Smooth muscle cell (in vitro differentiated cells): ENCODE measurements around the gene CFHR4. TPM values are rescaled to one million over a fixed set of nuclear protein-coding genes. Genes with fewer than 3 reads are reported as not detected.
"Not testable (repeated sequence)": the region's sequence is repeated elsewhere in the genome, so short reads cannot be mapped to it uniquely, and the experiment has no call there.

Source experiments
- DNase-seq: peaks from one replicate; lab custom pipeline; 2025; ENCODE audit not compliant: unreplicated experiment; lab: John Stamatoyannopoulos, UW
- H2AFZ ChIP-seq: fragments of 200-600 bp; sonication (generic); 2 replicates; pipeline ENCODE4 v1.6.0; 2016; ENCODE audit warnings: antibody characterized with exemption, low read depth, mild to moderate bottlenecking
- H3F3A ChIP-seq: fragments of 200-600 bp; sonication (generic); 2 replicates; pipeline ENCODE4 v1.6.0; 2017; ENCODE audit warnings: antibody characterized with exemption, low read depth
- H3K27ac ChIP-seq: fragments of 200-600 bp; sonication (generic); 2 replicates; pipeline ENCODE4 v1.5.1; 2016; ENCODE audit warnings: low read depth, mild to moderate bottlenecking
- H3K27me3 ChIP-seq: fragments of 200-600 bp; sonication (generic); 2 replicates; pipeline ENCODE4 v1.6.1; 2016; ENCODE audit warnings: low read depth, mild to moderate bottlenecking
- H3K36me3 ChIP-seq: fragments of 200-600 bp; sonication (generic); 2 replicates; pipeline ENCODE4 v1.5.1; 2016; ENCODE audit warnings: low read depth
- H3K4me1 ChIP-seq: fragments of 200-600 bp; sonication (generic); 2 replicates; pipeline ENCODE4 v1.5.1; 2016; ENCODE audit warnings: low read depth
- H3K4me2 ChIP-seq: fragments of 200-600 bp; sonication (generic); 2 replicates; pipeline ENCODE4 v1.6.0; 2016; ENCODE audit warnings: mild to moderate bottlenecking
- H3K4me3 ChIP-seq: fragments of 200-600 bp; sonication (generic); 2 replicates; pipeline ENCODE4 v1.5.1; 2016; ENCODE audit warnings: mild to moderate bottlenecking
- H3K79me2 ChIP-seq: fragments of 200-600 bp; sonication (generic); 2 replicates; pipeline ENCODE4 v1.6.0; 2016; ENCODE audit warnings: low read depth, mild to moderate bottlenecking
- H3K9ac ChIP-seq: fragments of 200-600 bp; sonication (generic); 2 replicates; pipeline ENCODE4 v1.6.0; 2016; ENCODE audit warnings: low read depth
- H3K9me3 ChIP-seq: fragments of 200-600 bp; sonication (generic); replicated peaks from 2 replicates; pipeline ENCODE4 v1.5.1; 2016; ENCODE audit warnings: low read depth
- H4K20me1 ChIP-seq: fragments of 200-600 bp; sonication (generic); 2 replicates; pipeline ENCODE4 v1.6.0; 2016; ENCODE audit warnings: low read depth
- CTCF ChIP-seq: fragments of 200-600 bp; sonication (generic); IDR thresholded peaks from 2 replicates; pipeline ENCODE4 v1.5.1; 2017; ENCODE audit warnings: borderline replicate concordance, mild to moderate bottlenecking, antibody characterized with exemption; ENCODE audit not compliant: insufficient read depth, poor library complexity, severe bottlenecking
- WGBS: methylation state at CpG from one replicate; pipeline ENCODE4 v1.1.7; 2016; ENCODE audit warnings: low lambda C conversion rate; 5-methylcytosine and 5-hydroxymethylcytosine counted together
- polyA plus RNA-seq: library from polyadenylated mRNA; unstranded; fragments of >200 nt; fragmentation: Nextera tagmentation; extraction: Ambion mirVana; gene quantifications from 2 replicates; pipeline ENCODE4 v1.2.1, GENCODE V29; 2016
- total RNA-seq: library from RNA; depleted of rRNA; stranded (reverse); fragments of >200 nt; gene quantifications from 2 replicates; pipeline ENCODE4 v1.2.3, GENCODE V29; 2014

CFHR4 gene
- total RNA-seq (not detected in 2 replicates), polyA plus RNA-seq (0.28 TPM in 1 of 2 replicates, not detected in the other)

GRCh38 chr1:196887515-196888239 is at the start of gene CFHR4:
CFHR4 (plus strand) TSS chr1:196888052; CDS start chr1:196888151, 99 bp downstream.
- Histone ChIP-seq H3F3A (no peaks in the 10 kb centered on the region), H3K4me1 (no peaks in the 10 kb centered on the region), H3K4me2 (no peak within 1 kb of the TSS), H3K27me3 (no peaks in the 10 kb centered on the region), H4K20me1 (no peaks in the 10 kb centered on the region), H3K9ac (no peak within 1 kb of the TSS), H3K4me3 (no peak within 1 kb of the TSS), H3K79me2 (no peaks in the 10 kb centered on the region), H3K27ac (no peak within 1 kb of the TSS), H3K36me3 (no peaks in the 10 kb centered on the region), H2AFZ (no peak within 1 kb of the TSS), H3K9me3 (no peaks in the 10 kb centered on the region)
- no peak for TF ChIP-seq CTCF
- DNase-seq = no peak

GRCh38 chr1:196849613-196850492 is 38.0 kb upstream of the CFHR4 start:
- H4K20me1 ChIP-seq, H3K79me2 ChIP-seq, H3K9ac ChIP-seq, H2AFZ ChIP-seq, H3K4me2 ChIP-seq, H3K4me1 ChIP-seq, H3F3A ChIP-seq, H3K27ac ChIP-seq, H3K4me3 ChIP-seq, DNase-seq, H3K9me3 ChIP-seq, H3K36me3 ChIP-seq, H3K27me3 ChIP-seq: not testable (repeated sequence)
- WGBS = 89% methylated on average over 3 of the region's 4 CpGs

GRCh38 chr1:196856053-196856452 is 31.8 kb upstream of the CFHR4 start:
- H3K27ac ChIP-seq = no peak overlapping the region
- H3K4me3 ChIP-seq = no peak overlapping the region
- H3K4me1 ChIP-seq = no peaks in the 10 kb centered on the region
- H3K4me2 ChIP-seq = no peak overlapping the region
- H3K9me3 ChIP-seq = no peaks in the 10 kb centered on the region
- DNase-seq = no peak
- WGBS = 86% methylated on average over 6 of the region's 6 CpGs
- no peaks in the 10 kb centered on the region for H3K79me2 ChIP-seq
- H3K36me3 ChIP-seq = no peaks in the 10 kb centered on the region
- no peaks in the 10 kb centered on the region for H4K20me1 ChIP-seq
- H2AFZ ChIP-seq = no peak overlapping the region
- no peak overlapping the region for H3K9ac ChIP-seq
- H3F3A ChIP-seq = no peaks in the 10 kb centered on the region
- H3K27me3 ChIP-seq = no peaks in the 10 kb centered on the region
- TF ChIP-seq CTCF = no peak

GRCh38 chr1:196857188-196857587 is 30.7 kb upstream of the CFHR4 start:
- Histone ChIP-seq H3K79me2 (no peaks in the 10 kb centered on the region), H2AFZ (no peak overlapping the region), H3F3A (no peaks in the 10 kb centered on the region), H3K27ac (no peak overlapping the region), H3K36me3 (no peaks in the 10 kb centered on the region), H4K20me1 (no peaks in the 10 kb centered on the region), H3K9me3 (no peaks in the 10 kb centered on the region), H3K4me2 (no peak overlapping the region), H3K4me3 (no peak overlapping the region), H3K27me3 (no peaks in the 10 kb centered on the region), H3K4me1 (no peaks in the 10 kb centered on the region), H3K9ac (no peak overlapping the region)
- WGBS = 89% methylated on average over 2 of the region's 2 CpGs
- no peak for TF ChIP-seq CTCF
- no peak for DNase-seq
